HG03135 (cell line): Measurements from ENCODE around the gene APC2.
"Not testable (repeated sequence)": the region's sequence is repeated elsewhere in the genome, so short reads cannot be mapped to it uniquely, and the experiment has no call there.

ENCODE experiments used
- ATAC-seq: cut with Tn5 transposase; IDR thresholded peaks from one replicate; pipeline ENCODE4 v1.9.1; 2021; ENCODE audit warnings: mild to moderate bottlenecking, moderate library complexity; ENCODE audit not compliant: unreplicated experiment

Gene APC2

DNA sequence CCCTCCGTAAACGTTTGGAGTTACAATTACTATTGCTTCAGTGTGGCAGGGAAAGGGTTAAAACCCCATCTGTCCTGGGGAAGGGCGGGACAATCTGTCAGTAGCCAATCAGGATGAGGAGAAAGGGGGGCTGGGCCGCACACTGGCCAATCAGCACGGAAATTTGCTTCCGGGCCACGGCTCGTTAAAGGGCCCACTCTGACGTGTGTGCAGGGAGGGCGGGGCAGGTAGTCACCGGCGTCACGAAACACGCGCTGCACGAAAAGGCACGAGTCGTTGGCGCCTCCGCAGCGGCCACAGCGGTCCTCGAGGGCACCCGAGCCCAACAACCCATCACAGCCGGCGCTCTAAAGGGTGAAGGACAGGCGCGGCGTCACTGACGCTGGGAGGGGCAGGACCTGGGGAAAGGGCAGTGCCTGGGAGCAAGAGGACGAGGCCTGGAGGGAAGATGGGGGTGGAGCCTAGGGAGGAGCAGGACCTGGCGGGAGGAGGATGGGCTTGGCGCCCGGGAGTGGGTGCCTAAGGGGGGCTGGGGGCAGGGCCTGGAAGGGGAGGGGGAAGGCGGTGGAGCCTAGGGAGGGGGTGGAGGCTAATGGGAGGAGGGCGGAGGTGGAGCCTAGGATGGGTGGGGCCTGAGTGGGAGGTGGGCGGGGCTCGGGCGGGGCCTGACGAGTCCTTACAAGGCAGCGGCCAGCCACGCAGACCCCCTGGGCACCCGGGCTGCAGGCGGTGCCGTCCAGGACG lies 58.0 kb downstream of the APC2 start:
- no peak for ATAC-seq

DNA sequence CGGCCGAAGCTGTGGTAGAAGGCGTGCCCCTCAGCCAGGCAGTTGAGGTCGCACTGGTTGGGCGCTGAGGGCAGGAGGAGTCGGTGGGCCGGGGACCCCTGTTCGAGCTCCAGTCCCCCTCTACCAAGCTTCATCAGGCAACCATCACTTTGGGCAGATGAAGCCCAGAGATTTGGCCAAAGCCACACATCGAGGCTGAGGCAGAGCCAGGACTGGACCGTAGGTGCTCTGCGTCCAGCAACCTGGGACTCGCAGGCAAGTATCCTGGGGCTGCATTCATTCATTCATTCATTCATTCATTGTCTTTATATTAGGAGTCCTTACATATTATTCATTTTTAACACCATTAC lies 58.6 kb downstream of the APC2 start:
- no peak for ATAC-seq

DNA sequence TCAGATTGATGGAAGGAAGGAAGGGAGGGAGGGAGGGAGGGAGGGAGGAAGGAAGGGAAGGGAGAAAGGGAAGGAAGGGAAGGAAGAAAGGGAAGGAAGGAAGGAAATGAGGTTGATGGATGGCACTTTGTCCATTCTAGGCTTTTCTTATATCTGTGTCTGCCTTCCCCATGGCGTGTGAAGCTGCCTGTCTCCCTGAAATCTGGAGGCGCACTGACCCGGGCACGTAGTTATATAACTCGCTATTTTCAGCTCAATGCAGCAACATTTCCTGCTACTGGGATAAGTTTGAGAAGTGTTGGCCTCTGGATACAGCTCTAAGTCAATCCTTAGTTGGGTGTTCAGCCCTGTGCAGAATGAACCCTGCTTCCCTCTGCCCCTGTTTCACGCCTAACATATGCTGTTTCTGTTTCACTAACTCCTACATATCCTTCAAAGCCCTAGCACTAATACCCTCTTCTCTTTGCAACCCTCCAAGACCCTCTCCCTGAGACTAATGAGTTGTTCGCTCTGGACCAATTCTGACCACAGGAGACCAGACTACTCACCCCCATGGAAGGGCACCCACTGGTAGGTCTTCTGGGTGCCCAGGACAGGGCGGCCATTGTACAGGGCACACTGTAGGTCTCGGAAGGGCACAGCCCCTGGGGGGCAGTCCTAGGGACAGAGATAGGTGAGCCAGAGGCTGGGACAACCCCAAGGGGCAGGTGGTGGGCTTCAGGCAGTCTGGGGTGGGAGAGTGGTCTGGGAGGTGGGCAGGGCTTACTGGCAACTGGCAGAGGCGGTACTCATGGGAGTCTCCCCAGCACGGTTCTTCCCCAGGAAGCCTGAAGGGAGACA lies 59.9 kb downstream of the APC2 start:
- ATAC-seq: no peak

DNA sequence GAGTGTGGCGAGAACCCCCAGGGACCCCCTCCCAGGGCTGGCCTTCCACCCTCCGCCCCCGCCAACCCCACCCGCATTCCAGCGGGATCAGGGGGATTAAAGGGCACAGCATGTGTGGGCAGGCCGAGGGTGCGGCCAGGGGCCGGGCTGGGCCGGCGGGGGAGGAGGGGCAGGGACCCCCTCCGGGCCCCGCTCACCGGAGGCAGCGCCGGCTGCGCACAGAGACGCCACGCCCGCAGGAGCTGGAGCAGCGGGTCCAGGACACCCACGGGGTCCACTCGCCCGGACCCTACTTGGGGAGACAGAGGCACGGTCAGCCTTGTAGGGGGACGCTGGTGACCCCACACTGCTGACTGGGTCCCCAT lies 60.5 kb downstream of the APC2 start:
- no peak for ATAC-seq

DNA sequence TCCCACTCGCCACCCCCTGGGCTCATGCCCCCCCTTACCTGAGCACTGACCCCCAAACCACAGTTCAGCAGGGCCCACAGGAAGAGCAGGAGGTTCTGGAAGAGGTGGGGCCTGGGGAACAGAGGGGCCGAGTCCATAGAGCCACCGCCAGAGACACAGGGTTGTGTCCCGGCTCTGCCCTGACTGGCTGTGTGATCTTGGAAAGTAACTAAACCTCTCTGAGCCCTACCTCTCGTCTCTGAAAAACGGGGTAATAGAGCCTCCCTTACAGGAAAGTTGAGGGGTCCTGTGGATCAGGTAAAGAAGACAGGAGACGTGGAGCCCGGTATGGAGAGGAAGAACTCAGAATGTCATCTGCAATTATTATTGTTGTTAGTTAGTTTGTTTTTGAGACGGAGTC lies 60.9 kb downstream of the APC2 start:
- no peak for ATAC-seq

DNA sequence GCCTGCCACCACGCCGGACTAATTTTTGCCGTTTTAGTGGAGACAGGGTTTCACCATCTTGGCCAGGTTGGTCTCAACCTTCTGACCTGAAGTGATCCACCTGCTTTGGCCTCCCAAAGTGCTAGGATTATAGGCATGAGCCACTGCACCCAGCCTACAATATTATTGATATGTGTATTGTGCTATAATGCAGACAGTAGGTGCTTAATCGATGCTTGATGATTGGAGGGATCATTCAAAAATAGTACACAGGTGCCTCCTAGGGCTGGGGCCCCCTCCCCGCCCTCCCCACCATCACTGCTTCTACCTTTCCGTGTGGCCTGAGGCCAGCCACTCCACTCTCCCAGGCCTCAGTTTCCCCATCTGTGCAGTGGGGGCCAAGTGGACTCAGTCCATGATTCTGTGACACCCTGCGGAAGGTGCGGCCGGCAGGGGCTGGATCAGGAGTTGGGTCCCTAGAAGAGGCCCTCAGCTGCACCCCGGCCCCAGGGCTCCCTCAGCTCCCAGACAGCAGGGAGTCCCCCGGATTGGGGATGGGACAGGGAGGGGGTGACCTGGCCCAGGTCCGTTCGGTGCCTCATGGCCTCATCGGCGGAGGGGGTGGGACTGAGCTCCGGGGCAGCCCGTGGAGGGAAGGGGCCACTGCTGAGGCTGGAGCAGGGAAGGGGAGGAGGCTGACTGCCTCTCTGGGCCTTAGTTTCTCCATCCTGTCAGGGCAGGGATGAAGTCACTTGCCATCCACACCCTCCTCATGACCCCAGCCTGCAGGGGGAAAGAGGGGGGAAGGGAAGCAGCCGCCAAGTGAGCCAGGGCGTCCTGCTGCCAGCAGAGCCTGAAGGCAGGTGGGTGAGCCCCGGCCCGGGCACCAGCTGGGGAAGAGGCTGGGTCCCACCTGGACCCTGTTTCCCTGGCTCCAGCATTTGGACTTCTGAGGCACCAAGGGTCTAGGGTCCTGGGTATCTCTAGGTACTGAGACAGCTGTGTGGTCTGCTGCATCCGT lies 61.7 kb downstream of the APC2 start:
- ATAC-seq: no peak

DNA sequence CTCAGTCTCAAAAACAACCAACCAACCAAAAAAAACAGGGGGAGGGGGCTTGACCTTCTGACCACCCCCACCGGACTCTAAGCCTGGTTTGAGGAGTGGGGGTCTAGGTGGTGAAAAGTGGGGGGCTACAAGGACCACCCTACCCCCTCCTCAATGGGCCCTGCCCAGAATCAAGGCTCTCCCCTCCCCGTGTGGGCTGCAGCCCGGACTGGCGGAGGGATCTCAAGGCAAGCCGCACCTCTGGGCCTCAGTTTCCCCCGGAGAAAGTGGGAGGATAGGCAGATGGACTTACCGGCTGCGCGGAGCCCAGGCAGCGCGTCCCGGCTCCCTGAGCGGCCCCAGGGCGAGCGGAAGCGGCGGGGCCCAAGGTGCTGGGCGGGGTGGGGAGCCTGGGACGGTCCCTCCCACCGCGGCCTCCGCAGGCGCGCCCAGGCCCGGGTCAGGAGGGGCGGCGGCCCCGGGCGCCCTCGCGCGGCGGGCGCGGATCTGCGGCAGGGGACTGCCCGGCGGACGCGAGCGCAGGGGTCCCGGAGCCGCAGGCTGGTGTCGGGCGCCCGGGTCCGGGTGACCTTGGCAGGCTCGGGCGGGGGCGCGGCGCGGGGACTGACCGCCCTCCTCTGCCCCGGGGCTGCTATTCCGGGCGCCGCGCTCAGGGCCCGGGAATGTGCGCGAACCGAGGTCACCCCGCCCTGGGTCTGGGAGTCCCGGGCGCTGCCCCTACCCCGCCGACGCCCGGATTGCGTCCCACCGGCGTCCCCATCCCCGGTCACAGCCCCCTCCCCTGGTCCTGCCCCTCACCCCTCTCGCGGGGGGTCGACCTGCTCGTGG lies 63.0 kb downstream of the APC2 start, which contains the start of gene ADAMTSL5:
Gene ADAMTSL5, minus strand, starts transcription at position 349 of the 828 bp plus-strand sequence. CDS start 2,076 bp downstream, outside the sequence.
- no peak for ATAC-seq

DNA sequence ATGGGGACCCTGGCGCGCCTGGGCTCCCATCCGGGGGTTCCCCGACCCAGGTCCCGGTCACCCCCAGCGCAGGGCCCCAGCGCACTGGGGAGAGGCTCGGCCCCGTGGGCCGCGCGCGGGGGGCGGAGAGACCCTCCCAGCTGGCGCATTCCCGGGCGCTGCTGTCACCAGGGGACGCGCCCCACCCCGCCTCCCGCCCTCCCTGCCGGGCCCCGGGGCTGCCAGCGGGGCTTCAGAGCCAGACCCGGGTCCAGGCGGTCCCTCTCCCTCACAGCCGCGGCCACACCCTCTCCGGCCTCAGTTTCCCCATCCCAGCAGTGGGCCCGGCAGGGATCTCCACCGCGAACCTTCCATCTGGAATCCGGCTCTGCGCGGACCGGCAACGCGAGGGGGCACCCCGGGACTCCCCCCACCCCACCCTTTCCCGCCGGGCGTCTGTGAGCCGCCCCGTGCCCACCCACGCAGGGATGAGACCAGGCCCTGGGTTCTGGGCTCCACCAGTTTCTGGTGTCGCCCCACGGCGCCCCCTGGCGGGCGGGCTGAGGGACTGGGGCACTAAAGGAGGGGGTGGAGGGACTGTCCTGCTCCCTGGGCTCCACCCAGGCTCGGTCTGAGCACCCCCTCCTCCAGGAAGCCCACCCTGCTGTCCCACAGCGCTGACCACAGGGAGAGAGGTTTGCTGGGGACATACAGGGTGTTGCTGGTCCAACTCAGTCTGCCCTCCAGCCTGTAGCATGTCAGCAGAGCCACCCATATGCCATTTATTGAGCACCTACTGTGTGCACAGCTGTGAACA lies 63.8 kb downstream of the APC2 start:
- ATAC-seq: no peak

DNA sequence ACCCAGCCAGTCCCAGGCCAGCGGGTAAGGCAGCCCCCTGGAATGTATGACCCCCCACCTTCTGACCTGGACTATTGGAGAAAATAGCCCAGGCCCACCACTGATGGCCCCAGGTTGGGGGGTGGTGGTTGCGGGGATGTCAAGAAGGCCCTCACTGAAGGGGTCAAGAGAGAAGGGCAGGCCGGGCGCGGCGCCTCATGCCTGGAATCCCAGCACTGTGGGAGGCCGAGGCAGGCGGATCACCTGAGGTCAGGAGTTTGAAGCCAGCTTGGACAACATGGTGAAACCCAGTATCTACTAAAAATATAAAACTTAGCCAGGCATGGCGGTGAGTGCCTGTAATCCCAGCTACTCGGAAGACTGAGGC lies 64.4 kb downstream of the APC2 start:
- no peak for ATAC-seq

DNA sequence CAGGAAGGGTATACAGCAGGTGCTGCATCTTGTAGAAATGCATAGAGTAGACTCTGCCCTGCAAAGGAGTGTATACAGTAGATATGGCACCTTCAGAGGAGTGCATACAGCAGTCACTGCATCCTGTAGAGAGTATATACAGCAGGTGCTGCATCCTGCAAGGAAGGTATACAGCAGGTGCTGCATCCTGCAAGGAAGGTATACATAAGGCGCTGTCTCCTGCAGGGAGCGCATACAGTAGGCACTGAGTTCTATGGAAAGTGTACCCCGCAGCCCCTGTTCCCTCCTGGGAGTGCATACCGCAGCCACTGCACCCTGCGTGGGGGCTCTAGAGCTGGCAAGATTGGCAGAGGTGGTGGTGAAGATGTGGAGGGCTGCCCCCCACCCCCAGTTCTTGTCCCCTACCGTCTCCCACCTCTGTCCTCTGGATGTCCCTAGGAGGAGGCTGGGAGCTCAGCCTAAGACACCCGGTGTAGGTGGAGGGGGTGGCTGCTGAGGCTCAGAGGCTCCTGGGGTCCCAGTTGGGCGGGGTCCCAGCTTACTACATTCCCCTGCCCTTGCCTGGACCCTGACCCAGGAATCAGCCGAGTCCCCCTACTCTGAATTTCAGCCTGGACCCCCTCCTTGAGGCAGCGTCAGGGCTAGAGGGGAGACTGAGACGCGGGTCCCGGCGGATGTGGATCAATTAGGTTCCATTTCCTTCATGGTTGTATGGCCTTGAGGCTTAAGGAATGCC lies 65.2 kb downstream of the APC2 start:
- ATAC-seq: no peak

DNA sequence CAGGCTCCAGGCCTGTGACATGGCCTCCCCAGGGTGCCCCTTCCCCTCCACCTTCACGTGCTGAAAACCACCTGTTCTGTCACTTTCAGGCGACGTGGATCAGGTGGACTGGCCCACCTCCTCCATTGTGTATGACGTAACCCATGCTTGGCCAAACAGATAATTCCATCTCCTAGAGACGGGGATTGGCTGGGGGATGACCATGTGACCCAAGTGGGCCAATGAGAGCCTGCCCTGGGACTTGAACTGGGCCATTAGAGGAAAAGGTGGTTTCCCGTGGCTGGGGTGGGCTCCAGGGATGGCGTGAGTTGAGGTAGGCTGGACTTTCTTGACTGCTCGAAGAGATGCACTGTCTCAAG lies 66.5 kb downstream of the APC2 start:
- ATAC-seq: no peak

DNA sequence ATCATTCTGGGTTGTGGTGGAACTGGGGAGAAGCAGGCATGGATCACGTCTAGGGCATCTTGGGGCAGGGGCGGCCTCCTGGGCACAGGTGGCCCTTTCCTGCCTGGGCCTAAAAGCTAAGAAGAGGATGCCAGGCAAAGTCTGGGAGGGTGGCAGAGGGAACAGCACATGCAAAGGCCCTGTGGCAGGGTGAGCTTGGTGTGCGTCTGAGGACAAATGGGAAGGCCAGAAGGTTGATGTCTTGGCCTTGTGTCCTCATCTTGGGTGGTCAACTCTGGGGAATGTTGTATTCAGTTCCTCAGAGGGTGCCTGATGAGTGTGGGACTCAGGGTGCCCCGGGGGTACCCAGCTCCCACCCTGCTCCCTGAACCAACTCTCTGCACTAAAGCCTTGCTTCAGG lies 68.5 kb downstream of the APC2 start:
- ATAC-seq: no peak

DNA sequence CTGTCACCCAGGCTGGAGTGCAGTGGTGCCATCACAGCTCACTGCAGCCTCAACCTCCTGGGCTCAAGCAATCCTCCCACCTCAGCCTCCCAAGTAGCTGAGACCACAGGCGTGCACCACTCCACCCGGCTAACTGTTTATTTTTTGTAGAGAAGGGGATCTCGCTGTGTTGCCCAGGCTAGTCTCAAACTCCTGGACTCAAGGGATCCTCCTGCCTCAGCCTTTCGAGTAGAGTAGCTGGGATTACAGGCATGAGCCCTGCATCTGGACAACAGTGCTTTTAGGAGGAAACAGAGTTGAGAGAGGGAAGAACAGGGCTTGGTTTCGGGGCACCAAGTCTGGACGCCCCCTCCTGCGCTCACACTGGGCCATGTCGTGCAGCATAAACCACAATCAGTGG lies 69.9 kb downstream of the APC2 start:
- ATAC-seq: not testable (repeated sequence)

DNA sequence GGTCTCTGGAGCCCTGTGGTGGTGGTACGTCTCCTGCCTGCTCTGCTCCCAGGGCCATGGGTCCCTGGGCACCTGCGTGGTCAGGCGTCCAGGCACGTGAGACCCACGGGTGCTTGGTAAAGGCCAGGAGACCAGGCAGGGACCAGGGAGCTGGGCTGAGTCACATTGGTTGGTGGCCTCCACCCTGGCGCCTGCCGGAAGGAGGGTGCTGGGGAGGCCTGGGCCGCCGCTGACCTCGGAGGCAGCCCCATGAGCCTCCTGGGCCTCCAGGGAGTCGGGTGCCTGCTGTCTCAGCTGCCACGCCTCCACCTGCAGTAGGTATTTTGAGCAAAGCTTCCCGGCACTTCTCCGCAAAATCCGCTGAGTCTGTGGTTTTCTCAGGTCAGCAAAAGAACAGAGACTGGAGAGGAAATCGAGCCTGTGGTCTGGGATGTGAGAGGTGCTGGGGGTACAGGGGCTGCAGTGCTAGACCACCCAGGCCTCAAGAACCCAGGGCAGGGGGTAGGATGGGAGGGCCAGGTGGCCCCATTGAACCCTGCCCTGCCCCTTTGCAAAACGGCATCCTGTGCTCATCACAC lies 70.4 kb downstream of the APC2 start:
- ATAC-seq: no peak

DNA sequence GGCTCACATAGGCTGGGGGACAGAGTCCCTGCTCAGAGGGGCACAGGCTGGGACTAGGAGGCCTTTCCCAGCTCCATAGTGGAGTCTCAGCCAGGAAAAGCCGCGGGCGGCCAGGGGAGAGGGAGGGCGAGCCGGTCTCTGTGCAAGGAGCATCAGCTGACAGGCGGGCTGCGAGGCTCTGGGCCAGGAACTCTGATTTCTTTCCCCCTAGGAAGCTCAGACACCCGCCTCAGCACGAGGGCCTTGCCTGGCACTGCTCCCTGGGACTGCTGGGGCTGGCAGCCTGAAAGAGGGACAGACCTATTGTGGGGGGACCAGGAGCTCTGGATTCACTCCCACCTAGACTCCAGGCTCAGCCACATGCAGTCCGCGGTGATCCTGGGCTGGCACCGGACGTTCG lies 71.7 kb downstream of the APC2 start:
- ATAC-seq: no peak

DNA sequence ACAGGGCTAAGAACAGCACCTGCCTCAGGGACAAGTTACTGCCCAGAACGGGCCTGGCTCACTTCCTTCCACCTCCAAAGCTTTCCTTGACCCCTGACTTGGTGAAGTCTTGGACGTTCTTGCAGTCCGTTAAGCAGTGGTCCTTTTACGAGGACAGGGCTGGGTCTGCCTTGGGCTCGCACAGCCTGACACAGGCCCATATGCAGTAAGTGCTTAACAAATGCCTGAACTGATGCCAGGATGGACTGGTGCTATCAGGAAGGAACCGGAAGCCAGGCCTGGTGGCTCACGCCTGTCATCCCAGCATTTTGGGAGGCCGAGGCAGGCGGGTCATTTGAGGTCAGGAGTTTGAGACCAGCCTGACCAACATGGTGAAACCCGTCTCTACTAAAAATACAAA lies 72.1 kb downstream of the APC2 start:
- no peak for ATAC-seq

DNA sequence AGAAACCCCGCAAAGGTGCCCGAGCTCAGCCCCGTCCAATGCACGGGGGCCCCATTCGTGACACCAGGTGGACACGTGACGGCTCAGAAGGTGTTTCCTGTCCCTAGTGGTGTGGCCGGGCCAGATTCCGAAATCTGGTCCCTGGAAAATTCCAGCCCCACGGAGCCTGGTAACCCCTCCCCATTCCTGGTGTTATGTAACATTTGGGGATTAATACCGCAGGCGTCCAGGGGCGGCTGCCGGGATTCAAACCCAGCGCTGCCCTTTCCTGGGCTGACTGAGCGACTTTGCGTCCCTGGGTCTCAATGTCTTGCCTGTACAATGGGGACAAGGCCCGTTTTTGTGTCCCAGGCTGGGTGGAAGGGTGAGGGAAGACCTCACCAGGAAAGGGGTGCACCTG lies 72.9 kb downstream of the APC2 start:
- ATAC-seq: no peak
